GM19372 (cell line): Measurements from ENCODE around the gene PMAIP1.
A peak's percentile ranks its signal among the peaks of the same experiment; 100 is the strongest.
"Not testable (repeated sequence)": the region's sequence is repeated elsewhere in the genome, so short reads cannot be mapped to it uniquely, and the experiment has no call there.

Experiments
- ATAC-seq: cut with Tn5 transposase; IDR thresholded peaks from one replicate; pipeline ENCODE4 v1.9.1; 2021; ENCODE audit warnings: mild to moderate bottlenecking, low read depth, moderate library complexity; ENCODE audit not compliant: unreplicated experiment

The PMAIP1 gene

DNA sequence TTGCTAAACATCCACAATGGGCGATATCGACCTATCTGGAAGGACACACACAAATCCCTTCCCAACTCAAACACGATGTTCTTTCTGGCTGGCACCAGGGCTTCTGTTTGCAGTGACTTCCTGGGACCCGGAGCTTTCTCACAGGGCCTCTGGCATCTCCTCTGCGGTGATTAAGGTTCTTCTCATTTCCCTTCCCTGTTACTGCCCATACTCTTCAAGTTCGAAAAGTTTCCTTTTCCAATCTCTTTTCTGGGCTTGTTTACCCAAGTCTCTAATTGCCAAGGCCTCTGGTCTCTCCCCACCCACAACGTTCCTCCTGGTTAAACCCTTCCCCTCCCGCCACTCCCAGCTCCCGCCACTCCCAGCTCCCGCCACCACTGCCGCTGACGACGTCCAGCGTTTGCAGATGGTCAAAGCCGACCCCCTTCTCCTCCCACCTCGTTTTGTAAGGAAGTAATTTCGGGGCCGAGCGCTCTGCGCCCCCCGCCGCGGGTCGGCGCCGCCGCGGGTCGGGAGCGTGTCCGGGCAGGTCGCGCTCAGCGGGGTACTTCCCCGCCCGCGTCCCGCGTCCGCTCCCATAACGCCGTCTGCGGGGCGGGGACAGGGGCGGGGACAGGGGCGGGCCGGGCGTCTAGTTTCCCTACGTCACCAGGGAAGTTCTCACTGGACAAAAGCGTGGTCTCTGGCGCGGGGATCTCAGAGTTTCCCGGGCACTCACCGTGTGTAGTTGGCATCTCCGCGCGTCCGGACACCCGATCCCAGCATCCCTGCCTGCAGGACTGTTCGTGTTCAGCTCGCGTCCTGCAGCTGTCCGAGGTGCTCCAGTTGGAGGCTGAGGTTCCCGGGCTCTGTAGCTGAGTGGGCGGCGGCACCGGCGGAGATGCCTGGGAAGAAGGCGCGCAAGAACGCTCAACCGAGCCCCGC lies at the start of gene PMAIP1:
PMAIP1 (plus strand) TSS at position 699 of the 924 bp plus-strand sequence; CDS start at position 881, 182 bp downstream.
- ATAC-seq, result peak; percentile 58

DNA sequence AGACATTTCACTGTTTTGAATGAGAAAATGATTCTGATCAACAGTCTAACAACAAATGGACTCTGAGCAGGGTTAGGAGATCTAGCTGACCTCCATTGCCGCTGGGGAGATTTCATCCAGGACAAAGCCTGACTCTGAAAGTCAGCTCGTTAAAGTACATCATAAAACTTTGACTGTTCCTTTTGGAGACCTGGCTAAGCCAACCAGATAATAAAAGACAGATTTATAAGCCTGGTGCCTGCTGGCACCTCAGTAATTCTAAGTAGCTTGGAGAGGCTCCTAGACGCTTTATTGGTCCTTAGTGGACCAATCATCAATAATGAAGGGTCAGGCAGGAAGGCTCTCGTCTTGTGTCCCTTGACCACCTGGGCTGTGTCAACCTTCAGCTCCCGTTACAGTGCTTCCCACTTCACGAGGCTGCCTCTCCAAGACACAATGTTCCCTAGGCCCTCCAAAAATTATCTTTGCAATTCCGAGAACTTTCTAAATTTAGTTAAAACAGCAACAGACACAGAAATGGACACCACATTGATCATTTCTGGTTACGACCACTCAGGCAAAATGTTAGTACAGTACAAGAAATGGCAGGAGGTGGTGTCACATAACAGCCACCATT lies 47.9 kb upstream of the PMAIP1 start:
- no peak for ATAC-seq

DNA sequence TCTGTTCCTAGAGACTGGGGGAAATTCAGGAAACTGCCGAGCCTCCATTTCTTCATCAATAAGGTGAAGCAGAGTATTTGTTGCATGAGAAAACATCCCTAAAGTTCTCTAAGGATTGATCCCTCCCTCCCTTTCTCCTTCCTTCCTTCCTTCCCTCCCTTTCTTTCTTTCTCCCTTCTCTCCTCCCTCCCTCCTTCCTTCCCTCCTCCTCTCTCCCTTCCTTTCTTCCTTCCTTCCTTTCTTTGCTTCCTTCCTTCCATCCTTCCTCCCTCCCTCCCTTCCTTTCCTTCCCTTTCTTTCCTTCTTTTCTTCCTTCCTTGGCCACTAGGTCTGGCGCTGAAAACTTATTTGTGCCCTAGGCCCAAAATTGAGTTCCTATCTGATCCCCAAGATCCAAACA lies 47.2 kb upstream of the PMAIP1 start:
- no peak for ATAC-seq

DNA sequence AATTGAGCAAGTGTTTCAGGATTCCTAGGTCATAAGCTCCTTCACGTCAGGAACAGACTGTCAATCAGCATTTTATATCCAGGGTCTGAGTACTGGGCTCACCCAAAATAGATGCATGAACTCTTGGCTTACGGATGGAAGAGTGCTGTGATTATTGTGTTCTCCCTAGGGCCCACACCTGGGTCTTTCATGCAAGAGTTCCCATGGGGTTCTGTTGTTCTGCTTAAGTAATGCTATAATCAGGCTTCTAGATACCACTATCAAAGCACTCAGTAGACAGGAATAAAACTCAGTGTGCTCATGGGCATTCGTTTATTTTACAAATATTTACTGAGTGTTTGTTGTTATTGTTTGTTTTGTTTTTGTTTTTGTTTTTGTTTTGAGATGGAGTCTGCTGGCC lies 46.4 kb upstream of the PMAIP1 start:
- ATAC-seq, result no peak

DNA sequence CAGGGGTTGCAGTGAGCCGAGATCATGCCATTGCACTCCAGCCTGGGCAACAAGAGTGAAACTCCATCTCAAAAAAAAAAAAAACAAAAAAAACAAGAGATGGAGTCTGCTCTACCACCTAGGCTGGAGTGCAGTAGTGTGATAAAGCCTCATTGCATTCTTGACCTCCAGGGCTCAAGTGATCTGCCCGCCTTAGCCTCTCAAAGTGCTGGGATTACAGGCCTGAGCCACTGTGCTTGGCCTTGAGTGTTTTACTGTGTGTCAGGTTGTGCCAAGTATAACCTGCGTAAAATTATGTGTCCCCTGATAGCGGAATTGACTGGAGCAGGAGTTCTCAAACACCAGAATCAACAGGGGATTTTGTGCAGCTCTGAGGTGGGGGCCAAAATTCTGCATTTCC lies 45.8 kb upstream of the PMAIP1 start:
- not testable (repeated sequence) for ATAC-seq

DNA sequence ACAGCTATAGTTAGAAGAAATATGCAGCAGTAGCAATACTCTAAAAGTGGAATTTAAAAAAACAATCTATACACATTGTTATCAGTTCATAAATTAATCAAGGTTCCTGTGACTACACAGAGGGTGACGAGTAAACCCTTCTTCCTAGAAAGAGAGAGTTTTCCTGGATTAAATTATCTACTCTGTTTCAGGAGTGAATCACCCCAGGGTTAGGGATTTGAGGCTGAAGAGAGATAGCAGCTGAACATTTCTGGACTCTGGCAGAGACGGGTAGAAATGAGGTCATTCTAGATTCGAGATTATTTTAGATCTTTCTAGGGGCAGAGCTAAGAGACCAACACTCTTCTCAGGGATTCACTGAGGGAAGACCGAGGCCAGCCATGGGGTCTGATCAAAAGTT lies 38.8 kb upstream of the PMAIP1 start:
- no peak for ATAC-seq

DNA sequence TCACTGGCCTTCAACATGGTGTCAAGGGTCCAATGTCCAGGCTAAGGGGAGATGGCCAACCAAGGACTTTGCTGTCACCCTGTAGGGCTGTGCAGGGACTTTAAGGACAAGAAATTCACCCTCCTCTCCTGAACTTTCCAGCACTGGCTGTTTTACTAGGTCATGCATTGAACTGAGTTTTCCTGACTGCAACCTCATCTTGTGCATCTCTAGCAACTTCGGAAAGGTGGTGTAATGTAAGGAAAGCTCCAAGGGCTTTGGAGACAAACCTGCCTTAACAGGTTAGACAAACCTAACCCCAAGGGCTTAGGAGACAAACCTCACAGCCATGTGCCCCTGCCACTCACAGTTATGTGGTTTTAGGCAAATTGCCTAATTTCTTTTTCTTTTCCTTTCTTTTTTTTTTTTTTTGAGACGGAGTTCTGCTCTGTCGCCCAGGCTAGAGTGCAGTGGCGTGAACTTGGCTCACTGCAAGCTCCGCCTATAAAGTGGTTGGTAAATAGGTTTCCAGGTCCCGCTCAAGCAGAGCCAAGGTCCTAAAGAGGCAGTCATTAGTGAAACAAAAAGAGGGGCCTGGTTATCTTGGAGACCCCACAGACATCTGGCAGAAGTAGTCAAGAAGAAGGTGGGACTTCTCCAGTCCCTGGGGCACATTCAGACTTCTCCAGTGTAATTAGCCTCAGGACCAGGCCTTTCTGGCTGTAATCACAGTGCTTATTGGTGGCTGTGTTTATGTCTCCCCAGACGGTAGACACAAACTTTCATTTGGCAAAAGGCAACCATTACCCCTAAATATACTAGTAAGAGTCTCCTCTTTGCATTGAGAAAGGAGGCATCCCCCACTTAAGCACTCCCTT lies 37.6 kb upstream of the PMAIP1 start:
- no peak for ATAC-seq

DNA sequence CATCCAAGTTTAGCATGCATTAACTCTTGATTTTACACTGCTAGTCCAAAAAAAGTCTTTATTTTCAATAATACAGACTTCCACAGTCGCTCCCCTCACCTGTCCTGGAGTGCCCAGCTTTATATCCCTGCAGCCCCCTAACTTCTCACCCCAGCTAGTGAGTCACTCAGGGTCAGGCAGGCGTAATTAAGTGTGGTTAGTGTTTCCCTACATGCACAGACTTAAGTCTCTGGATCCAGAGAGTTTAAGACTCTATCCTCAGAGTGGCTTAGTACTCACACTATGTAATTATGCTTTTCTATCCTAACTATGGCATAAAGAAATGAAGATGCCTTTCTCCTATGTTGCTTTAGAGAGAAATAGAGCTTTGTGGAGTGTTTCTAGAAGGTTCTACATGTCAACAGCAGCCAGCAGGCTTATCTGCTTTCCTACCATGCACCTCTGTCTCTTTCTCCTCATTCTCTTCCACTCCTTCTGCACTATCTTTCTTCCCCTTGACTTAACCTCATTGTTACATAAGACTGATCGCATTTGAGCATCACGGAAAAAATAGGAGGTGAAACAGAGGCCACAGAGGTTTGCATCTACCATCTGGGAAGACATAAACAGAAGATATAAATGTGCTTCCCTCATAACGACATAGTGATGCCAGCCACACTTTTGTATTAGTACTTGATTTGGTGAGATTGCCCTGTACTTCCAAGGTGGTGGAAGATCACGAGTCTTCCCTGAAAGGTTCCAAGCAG lies 34.4 kb upstream of the PMAIP1 start:
- no peak for ATAC-seq

DNA sequence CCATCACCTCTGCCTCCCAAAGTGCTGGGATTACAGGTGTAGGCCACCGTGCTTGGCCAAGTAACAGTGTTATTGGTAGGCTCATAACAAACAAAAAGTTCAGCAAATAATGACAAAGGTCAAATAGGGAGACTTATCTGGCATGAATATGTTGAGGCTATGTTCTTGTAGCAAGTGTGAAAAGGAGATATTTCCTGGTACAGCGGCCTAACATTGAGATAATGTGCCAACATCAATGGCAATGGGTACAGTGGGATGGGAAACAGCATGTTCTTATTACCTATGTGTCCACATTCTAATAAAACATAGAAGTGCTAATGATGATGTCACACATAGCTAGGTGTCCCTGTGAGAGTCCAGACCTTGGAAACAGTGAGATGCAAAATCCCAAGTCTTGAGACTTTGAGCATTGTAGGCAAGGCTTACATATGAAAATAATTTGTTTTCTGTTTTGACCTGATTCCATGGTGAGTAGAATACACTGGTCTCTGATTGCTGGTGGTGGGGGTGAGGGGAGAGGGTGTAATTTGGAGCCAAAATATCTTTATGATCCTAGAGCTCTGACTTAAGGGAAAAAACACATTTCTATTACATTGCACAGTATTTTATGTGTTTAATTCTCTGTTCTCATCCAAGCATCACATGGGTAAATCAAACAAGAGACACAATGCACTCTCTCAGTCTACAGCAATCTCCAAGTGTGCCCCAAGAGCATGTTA lies 33.1 kb upstream of the PMAIP1 start:
- ATAC-seq, result no peak

DNA sequence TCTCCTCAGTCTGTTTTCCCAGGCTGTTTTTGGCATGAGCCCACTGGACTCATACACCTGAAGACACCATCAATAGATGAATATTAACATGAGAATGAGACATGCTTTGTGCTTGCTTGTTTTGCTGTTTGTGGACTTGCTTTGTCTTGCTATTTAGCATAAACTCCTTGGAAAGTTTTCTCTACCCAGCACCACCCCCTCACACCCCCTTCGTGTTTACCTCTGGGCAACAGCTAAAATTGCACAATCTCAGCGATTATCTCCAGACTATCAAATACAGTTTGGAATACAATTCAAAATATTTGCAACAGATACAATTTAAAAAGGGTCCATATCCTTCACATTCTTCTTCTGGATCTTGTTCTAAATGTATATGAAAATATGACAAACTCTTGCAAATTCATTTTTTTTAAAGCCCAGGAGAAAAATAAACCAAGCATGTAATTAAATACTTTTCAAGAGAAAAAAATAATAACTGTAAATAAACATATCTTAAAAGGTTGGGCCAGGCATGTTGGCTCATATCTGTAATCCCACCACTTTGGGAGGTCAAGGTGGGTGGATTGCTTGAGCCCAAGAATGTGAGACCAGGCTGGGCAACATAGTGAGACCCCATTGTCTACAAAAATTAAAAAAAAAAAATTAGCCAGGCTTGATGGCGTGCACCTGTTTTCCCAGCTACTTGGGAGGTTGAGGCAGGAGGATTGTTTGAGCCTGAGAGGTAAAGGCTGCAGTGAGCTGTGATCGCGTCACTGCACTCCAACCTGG lies 32.3 kb upstream of the PMAIP1 start:
- no peak for ATAC-seq

DNA sequence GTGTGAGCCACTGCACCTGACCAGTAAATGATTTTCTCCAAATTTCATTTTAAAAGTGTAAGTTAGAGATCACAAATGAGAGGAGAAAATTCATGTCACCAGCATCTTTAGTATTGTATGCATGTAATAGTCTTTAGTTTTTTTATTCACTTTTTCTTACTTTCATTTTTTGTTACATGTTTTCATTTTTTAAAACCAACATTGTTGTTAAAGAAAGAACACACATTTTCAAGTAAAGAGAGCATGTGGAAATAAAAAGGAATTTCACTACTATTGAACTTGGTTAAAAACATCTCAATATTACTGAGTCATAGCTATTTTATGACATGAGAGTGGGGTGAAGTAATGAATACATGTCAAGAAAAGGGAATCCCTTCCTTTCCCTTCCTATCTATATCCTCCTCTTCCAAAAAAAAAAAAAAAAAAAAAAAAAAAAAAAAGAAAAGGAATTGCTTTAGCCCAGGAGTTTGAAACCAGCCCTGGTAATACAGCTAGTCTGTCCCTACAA lies 29.1 kb upstream of the PMAIP1 start:
- no peak for ATAC-seq

DNA sequence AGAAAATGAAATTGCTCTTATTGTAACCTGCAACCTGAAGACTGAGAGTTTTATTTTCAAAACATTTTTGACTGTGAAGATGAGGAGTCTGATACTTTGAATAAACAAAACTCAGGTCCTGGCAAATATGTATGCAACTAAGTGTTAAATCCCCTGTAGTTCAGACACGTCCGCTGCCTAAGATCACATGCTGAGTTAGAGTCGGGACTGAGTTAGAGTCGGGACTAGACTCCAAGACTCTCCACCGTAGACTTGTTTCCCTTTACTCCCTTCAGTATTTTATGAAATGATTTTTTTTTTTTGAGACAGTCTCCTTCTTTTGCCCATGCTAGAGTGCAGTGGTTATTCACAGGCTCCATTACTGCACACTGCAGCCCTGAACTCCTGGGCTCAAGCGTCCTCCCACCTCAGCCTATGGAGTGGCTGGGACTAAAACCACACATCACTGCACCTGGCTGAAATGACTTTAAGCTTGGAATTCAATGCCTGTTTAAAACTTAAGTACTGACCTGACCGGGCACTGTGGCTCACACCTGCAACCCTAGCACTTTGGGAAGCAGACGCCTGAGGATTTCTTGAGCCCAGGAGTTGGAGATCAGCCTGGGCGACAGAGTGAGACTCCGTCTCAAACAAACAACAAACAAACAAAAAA lies 28.0 kb upstream of the PMAIP1 start:
- no peak for ATAC-seq

DNA sequence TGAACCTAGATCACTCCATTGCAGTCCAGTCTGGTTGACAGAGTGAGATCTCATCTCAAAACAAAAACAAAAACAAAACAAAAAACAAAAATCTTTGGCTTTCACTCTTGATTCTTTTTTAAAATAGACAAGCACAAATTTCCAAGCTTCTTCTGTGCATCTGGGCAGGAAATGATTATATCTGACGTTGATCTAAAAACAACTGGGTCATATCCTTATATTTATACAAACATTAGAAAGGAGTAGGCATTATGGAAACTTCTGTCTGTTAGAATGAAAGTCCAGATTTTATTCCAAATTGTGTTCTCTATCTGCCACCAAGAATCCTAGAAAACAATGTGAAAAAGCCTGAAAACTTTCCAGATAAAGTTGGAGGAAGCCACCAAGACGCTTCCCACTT lies 26.2 kb upstream of the PMAIP1 start:
- no peak for ATAC-seq

DNA sequence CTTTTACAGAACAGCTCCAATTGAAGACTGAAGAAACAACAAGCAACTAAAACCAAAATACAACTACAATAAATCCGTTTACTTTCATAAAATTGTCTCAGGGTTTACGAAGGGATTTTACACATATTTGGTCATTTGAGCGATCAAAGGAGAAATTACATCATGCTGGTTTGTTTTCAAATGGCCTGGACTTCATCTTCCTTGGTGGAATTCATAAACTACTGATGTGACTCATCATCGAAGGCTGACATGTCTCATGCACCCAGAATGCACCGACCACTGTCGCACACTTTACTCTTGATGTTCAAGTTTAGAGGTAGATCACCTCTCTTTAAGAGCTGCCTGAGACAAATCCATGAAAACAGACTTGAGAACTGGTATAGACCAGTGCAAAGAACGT lies 25.6 kb upstream of the PMAIP1 start:
- no peak for ATAC-seq

DNA sequence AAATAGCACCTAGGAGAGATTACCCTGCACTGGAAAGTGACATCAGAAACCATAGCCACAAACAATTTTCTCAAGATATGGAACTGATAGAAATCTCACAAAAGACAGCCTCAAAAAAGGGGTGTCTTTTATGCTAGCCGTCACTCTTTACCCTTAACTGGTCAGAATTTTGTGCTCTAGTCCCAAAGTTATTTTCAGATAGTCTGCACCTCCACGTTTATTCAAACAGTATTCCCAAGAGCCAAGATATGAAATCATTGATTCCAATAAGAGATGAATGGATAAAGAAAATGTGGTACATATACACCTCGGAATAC lies 23.5 kb upstream of the PMAIP1 start:
- peak; percentile 71 for ATAC-seq

DNA sequence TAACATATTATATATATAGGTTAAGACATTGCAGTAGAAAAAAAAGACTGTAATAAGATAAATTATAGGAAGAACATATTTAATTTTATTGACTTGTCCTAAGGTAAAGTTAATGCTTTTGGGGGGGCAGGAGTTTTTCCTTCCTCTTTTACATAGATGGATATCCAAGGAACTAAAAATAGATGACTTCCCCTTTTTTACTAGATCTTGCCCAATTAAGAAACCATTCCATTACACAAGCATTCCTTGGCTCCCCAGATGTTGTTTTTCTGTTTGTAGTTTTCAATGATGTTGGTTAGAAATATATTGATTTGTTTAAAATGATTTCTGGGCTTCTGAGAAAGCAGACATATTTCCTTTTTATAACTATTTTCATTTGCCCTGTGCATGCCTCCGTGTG lies 22.4 kb upstream of the PMAIP1 start:
- no peak for ATAC-seq

DNA sequence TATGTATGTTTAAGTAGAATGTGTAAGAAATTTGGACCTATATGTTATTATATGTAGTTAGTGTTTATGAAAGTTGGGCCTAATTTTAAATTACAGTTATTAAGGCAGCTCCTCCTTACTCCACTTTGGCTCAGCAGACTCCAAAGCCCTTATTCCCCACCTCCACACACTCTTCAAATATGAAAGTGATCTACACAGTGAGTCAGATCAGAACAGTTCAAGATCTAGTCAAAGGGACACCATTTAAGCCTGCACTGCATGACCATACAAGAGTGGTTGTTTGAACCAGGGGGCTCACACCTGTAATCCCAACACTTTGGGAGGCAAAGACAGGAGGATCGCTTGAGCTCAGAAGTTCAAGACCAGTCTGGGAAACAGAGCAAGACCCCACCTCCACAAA lies 21.2 kb upstream of the PMAIP1 start:
- ATAC-seq, result peak; percentile 41
